HepG2 (cell line): ENCODE data around the gene ARL3. TPM values are rescaled to one million over a fixed set of nuclear protein-coding genes. Genes with fewer than 3 reads are reported as not detected.
A peak's percentile ranks its signal among the peaks of the same experiment; 100 is the strongest.

Experiments used
- AFF4 ChIP-seq: sonication (generic); formaldehyde crosslinking; IDR thresholded peaks from 2 replicates; pipeline ENCODE4 v1.4.0; 2020; ENCODE audit warnings: missing genetic modification reagents
- AHDC1 ChIP-seq: sonication (generic); formaldehyde crosslinking; IDR thresholded peaks from 2 replicates; pipeline ENCODE4 v1.5.1; 2020; ENCODE audit warnings: mild to moderate bottlenecking, missing genetic modification reagents, borderline replicate concordance
- CAMTA2 ChIP-seq: sonication (generic); formaldehyde crosslinking; IDR thresholded peaks from 2 replicates; pipeline ENCODE4 v1.4.0; 2020; ENCODE audit warnings: mild to moderate bottlenecking, missing genetic modification reagents, borderline replicate concordance
- EP300 ChIP-seq, 3 experiments: sonication (generic) in 1 of 3; formaldehyde crosslinking in 1 of 3; IDR thresholded peaks; 2 replicates each; pipeline versions ENCODE4 v1.5.1 to v1.6.1; 2011 to 2020; ENCODE audit warnings: low read depth in 2 of 3, low read length in 2 of 3, borderline replicate concordance in 1 of 3, improper control_type of control experiment in 1 of 3, mild to moderate bottlenecking in 1 of 3, missing genetic modification reagents in 1 of 3, moderate library complexity in 1 of 3
- FOXA3 ChIP-seq: IDR thresholded peaks from 2 replicates; pipeline ENCODE4 v1.6.1; 2016; ENCODE audit warnings: missing genetic modification reagents, missing compliant biosample characterization
- KLF16 ChIP-seq, 2 experiments: sonication (generic) in 1 of 2; formaldehyde crosslinking in 1 of 2; IDR thresholded peaks; 2 replicates each; pipeline versions ENCODE4 v1.6.1 to v1.8.0; 2016 to 2023; ENCODE audit warnings: missing genetic modification reagents in 2 of 2, missing compliant biosample characterization in 1 of 2
- LRRFIP1 ChIP-seq: sonication (generic); formaldehyde crosslinking; conservative IDR thresholded peaks from 2 replicates; pipeline ENCODE4 v1.4.0; 2020; ENCODE audit warnings: missing genetic modification reagents
- MTA1 ChIP-seq: sonication (generic); formaldehyde crosslinking; IDR thresholded peaks from 2 replicates; pipeline ENCODE4 v1.4.0; 2020; ENCODE audit warnings: missing genetic modification reagents, mild to moderate bottlenecking, borderline replicate concordance
- YY1 ChIP-seq: IDR thresholded peaks from 2 replicates; pipeline ENCODE4 v1.6.1; 2011; ENCODE audit warnings: low read length, low read depth, moderate library complexity, mild to moderate bottlenecking; ENCODE audit not compliant: insufficient read depth, insufficient replicate concordance
- ZBTB43 ChIP-seq: sonication (generic); formaldehyde crosslinking; conservative IDR thresholded peaks from 2 replicates; pipeline ENCODE4 v1.4.0; 2020; ENCODE audit warnings: missing genetic modification reagents
- ZFX ChIP-seq: sonication (generic); formaldehyde crosslinking; IDR thresholded peaks from 2 replicates; pipeline ENCODE4 v1.4.0; 2020; ENCODE audit warnings: mild to moderate bottlenecking, low read depth, missing genetic modification reagents, moderate library complexity
- ZNF274 ChIP-seq: sonication (generic); formaldehyde crosslinking; IDR thresholded peaks from 2 replicates; pipeline ENCODE4 v1.5.1; 2020; ENCODE audit warnings: mild to moderate bottlenecking, missing genetic modification reagents
- ZNF557 ChIP-seq: sonication (generic); formaldehyde crosslinking; IDR thresholded peaks from 2 replicates; pipeline ENCODE4 v1.4.0; 2020; ENCODE audit warnings: missing genetic modification reagents
- polyA plus RNA-seq, 8 experiments: library from polyadenylated mRNA; depleted of rRNA in 3 of 8; stranded (reverse) in 7 of 8; unstranded in 1 of 8; fragments of >200 nt; fragmentation: Illumina TruSeq in 4 of 8; extraction: Trizol in 4 of 8; gene quantifications; 2 replicates each; pipeline versions ENCODE4 v1.2.1 to v1.2.3, GENCODE V29; 2011 to 2016; ENCODE audit warnings: low read depth in 4 of 8, missing spikeins in 1 of 8, mixed read lengths in 1 of 8; ENCODE audit not compliant: insufficient read depth in 1 of 8
- total RNA-seq, 5 experiments: library from RNA; depleted of rRNA; stranded (reverse); fragments of >200 nt; fragmentation: Illumina TruSeq; extraction: Trizol; gene quantifications; 2 replicates each; pipeline ENCODE4 v1.2.3, GENCODE V29; 2016; ENCODE audit warnings: low read depth in 1 of 5

ARL3 gene
- total and polyA plus RNA-seq, 2 of the 13 experiments (the other 11 are each of a cell fraction or from before 2014, with no cell fraction given) = 5.2 to 6.6 TPM

GRCh38 chr10:102729029-102730026 is 15.1 kb upstream of the ARL3 start (continued):
- TF ChIP-seq ZFX (0 out of 2 replicates have a peak, but pooled peaks have one; percentile 18), ZNF274 (CRISPR knock-in tag) (no peak), AHDC1 (no peak), AFF4 (no peak), KLF16 (CRISPR knock-in tag; IDR thresholded peaks at IDR 0.05) (no peak), FOXA3 (CRISPR knock-in tag) (peak; percentile 81), CAMTA2 (CRISPR knock-in tag) (no peak), MTA1 (CRISPR knock-in tag) (no peak), YY1 (peak; percentile 23), LRRFIP1 (CRISPR knock-in tag) (no peak), ZBTB43 (CRISPR knock-in tag) (no peak), EP300 (IDR thresholded peaks at IDR 0.05; ENCODE audit: low read depth in 2 of 2, low read length in 2 of 2) (no peak), EP300 (CRISPR knock-in tag; IDR thresholded peaks at IDR 0.05; ENCODE audit: borderline replicate concordance) (no peak), ZNF557 (no peak)
